HG02798 (cell line): Measurements from ENCODE around the gene CMC2.

Experiments
- ATAC-seq: cut with Tn5 transposase; IDR thresholded peaks from one replicate; pipeline ENCODE4 v1.9.1; 2021; ENCODE audit warnings: mild to moderate bottlenecking; ENCODE audit not compliant: unreplicated experiment, poor library complexity

The CMC2 gene

GRCh38 chr16:80938004-80938878 is 68.4 kb downstream of the CMC2 start:
- ATAC-seq: no peak

DNA sequence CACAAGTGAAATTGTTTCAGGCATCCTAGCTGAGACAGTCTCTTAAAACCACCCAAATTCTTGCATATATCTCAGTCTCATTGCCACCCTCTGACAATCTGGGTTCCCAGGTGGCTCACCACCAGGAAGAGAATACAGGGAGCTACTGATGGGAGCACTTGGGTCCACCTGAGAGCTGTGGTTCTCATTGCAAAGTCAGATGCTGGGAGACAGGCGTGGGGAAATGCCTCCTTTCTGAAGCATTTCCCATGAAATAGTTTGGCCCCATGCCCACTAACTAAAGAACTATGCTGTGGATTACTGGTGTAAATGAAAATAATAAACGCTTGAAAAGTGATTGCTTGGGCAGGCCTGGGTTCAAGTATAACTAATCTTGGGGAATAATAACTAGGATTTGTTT is 70.3 kb downstream of the CMC2 start:
- ATAC-seq: no peak

GRCh38 chr16:80935691-80936090 is 71.0 kb downstream of the CMC2 start:
- no peak for ATAC-seq

GRCh38 chr16:80932708-80933095 is 74.0 kb downstream of the CMC2 start:
- no peak for ATAC-seq

DNA sequence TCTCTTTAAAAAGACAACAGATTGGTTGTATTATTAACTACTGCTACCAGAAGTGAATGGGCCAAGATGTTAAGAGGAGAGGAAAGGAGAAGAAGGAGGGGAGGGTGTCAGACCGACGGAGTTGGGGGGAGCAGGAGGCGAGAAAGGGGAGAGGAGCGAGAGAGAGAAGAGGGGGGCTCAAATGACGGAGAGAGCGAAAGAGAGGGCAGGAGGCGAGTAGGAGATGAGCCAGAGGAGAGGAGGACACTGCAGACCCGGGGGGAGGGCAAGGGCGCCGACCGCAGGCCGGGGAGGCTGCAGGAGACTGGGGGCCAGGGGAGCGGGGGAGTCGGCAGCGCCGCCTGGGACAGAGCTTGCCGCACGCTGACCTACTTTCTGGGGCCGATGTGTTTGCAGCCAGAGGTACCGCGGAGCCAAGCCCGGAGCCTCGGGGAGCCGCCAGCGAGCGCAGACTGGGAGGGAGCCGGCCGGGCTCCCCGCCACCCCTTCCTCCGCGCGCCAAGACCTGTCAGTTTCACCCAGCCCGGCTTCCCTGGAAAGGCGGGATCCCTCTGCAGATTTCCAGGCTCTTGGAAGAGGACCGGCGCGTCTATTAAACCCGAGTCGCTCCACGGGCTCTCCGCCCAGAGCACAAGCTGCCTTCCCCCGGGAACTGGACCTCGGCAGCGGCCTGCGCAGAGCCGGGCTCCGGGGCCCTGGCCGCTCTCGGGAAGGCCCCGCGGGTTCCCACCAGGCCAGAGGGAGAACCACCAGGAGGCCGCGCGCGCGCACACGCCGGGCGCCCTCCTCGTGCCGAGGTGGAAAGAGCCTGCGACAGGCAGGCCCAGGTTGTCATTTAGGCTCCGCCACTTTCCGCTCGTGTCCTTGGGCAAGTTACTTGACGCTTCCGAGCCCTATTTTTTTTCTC is 74.6 kb downstream of the CMC2 start:
- no peak for ATAC-seq

DNA sequence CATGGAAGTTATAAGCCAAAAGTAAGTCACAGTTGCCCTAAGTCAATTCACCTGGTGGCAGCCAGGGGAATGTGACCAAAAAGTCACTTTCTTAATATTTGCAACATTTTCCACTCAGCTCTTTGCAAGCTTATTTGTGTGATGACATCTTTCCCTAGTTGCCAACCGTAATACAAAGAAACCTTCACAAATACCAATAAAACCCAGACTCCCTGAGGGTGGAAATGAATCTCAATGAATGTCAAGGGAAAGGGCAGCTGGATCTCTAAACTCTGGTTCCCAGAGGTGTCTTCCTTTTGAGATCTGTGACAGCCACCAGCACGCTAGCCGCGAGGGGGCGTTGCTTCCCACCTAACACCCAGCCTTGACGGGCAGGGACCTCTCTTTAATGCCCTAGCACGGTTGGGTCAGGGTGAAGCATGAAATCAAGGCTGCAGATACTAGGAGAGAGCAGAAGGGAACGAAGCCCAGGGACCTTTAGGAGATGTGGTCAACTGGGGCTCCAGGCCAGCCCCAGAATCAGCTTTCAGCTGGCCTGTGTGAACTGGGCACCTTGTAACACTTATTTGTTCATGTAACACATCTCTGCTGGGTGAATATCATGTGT is 82.2 kb downstream of the CMC2 start:
- peak; percentile 73 for ATAC-seq

- ATAC-seq: no peak
These were observed 83.3 kb downstream of the CMC2 start for GRCh38 chr16:80923356-80923755.
